ENCODE results near the gene GNPTAB. TPM values are rescaled to one million over a fixed set of nuclear protein-coding genes. Genes with fewer than 3 reads are reported as not detected.

Gene GNPTAB
- total and polyA plus RNA-seq, 7 donors: 10.3 to 36.1 (median 15.3) TPM

DNA sequence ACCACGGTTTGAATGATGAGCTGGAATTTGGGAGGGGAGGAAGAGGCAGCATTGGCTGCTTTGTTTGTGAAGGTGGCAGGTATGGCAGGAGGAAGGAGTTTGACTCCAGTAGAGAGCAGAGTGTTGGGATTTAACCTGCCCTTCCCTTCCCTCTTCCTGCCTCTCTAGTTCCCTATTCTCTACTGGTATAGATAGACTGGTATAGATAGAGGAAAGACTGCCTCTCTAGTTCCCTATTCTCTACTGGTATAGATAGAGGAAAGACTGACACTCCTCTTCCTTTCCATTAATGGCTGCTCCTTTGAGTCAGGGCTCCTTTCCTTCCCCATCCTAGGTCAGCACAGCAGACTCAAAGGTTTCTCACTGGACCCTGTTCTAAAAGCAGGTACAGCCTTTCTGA is 83.1 kb downstream of the GNPTAB start:
- ATAC-seq (no peak), DNase-seq (no peak)
- intact Hi-C loops (cut with DNase I): no loop called here
- no peaks in the 10 kb centered on the region for H3K4me1 ChIP-seq
- H3K4me3 ChIP-seq: no peak overlapping the region
- H3K9me3 ChIP-seq: no peaks in the 10 kb centered on the region
- no peak overlapping the region for H3K27ac ChIP-seq
- TF ChIP-seq, protein P1, sequence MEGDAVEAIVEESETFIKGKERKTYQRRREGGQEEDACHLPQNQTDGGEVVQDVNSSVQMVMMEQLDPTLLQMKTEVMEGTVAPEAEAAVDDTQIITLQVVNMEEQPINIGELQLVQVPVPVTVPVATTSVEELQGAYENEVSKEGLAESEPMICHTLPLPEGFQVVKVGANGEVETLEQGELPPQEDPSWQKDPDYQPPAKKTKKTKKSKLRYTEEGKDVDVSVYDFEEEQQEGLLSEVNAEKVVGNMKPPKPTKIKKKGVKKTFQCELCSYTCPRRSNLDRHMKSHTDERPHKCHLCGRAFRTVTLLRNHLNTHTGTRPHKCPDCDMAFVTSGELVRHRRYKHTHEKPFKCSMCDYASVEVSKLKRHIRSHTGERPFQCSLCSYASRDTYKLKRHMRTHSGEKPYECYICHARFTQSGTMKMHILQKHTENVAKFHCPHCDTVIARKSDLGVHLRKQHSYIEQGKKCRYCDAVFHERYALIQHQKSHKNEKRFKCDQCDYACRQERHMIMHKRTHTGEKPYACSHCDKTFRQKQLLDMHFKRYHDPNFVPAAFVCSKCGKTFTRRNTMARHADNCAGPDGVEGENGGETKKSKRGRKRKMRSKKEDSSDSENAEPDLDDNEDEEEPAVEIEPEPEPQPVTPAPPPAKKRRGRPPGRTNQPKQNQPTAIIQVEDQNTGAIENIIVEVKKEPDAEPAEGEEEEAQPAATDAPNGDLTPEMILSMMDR (IDR thresholded peaks at IDR 0.05): no peak
- 68 to 96% (median 77%) methylated on average over 1 of the region's 1 CpG for WGBS, 3 donors
- no peaks in the 10 kb centered on the region for H3K27me3 ChIP-seq (ENCODE audit: insufficient read depth in 3 of 3, low read length in 2 of 3)
- H3K36me3 ChIP-seq (ENCODE audit: insufficient read depth in 1 of 2, low read depth in 1 of 2): peaks cover 11 to 95% of the 10 kb centered on the region in 2 donors

DNA sequence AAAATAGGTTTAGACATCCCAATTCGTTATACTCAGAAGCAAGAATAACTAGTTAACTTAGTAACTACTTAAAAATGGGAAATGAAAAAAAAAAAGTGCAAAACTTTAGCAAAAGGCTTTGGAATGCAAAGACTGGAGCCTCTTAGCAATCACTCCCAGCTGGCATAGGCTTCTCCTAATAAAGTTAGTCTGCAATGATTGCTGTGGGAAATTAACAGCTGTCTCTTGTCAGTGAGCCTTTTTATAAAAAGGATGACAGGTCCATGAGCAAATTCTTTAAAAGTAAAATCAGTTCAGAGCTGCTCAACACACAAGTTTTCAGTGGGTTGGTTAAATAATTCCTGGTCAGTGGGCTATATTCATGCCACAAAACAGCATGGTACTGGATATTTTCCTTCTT is 84.1 kb downstream of the GNPTAB start:
- Histone ChIP-seq H3K36me3 (ENCODE audit: insufficient read depth in 1 of 2, low read depth in 1 of 2) (peaks cover 11 to 95% of the 10 kb centered on the region in 2 donors), H3K4me3 (no peak overlapping the region), H3K4me1 (no peaks in the 10 kb centered on the region), H3K9me3 (no peaks in the 10 kb centered on the region), H3K27ac (no peak overlapping the region), H3K27me3 (ENCODE audit: insufficient read depth in 3 of 3, low read length in 2 of 3) (no peaks in the 10 kb centered on the region)
- 72 to 89% (median 81%) methylated on average over 1 of the region's 1 CpG for WGBS, 3 donors
- no peak for ATAC-seq
- intact Hi-C loops (cut with DNase I): no loop called here
- DNase-seq: no peak
- TF ChIP-seq, protein P1 (IDR thresholded peaks at IDR 0.05): no peak

- Histone ChIP-seq H3K4me1 (no peaks in the 10 kb centered on the region), H3K27me3 (ENCODE audit: insufficient read depth in 3 of 3, low read length in 2 of 3) (no peaks in the 10 kb centered on the region), H3K36me3 (ENCODE audit: insufficient read depth in 1 of 2, low read depth in 1 of 2) (peaks cover 11 to 95% of the 10 kb centered on the region in 2 donors), H3K27ac (no peak overlapping the region), H3K9me3 (no peaks in the 10 kb centered on the region), H3K4me3 (no peak overlapping the region)
- no peak for DNase-seq
- 71 to 95% (median 73%) methylated on average over 1 of the region's 1 CpG for WGBS, 3 donors
- intact Hi-C loops (cut with DNase I): no loop called here
- ATAC-seq: no peak
- TF ChIP-seq, protein P1 (IDR thresholded peaks at IDR 0.05): no peak
Measured at GRCh38 chr12:101746196-101746595, 84.6 kb downstream of the GNPTAB start.

- no peaks in the 10 kb centered on the region for H3K27me3 ChIP-seq (ENCODE audit: insufficient read depth in 3 of 3, low read length in 2 of 3)
- TF ChIP-seq, protein P1 (IDR thresholded peaks at IDR 0.05): no peak
- no peak overlapping the region for H3K27ac ChIP-seq
- no peaks in the 10 kb centered on the region for H3K9me3 ChIP-seq
- H3K4me3 ChIP-seq: no peak overlapping the region
- intact Hi-C loops (cut with DNase I): no loop called here
- peaks cover 11 to 95% of the 10 kb centered on the region in 2 donors for H3K36me3 ChIP-seq (ENCODE audit: insufficient read depth in 1 of 2, low read depth in 1 of 2)
- ATAC-seq: no peak
- no peak for DNase-seq
- 88 to 90% (median 89%) methylated on average over 3 of the region's 3 CpGs for WGBS, 3 donors
- H3K4me1 ChIP-seq: no peaks in the 10 kb centered on the region
Measured at GRCh38 chr12:101745481-101745880, 85.3 kb downstream of the GNPTAB start.
